Smooth muscle cell (in vitro differentiated cells): ENCODE measurements around the gene ARMH3. TPM values are rescaled to one million over a fixed set of nuclear protein-coding genes. Genes with fewer than 3 reads are reported as not detected.
"Not testable (repeated sequence)": the region's sequence is repeated elsewhere in the genome, so short reads cannot be mapped to it uniquely, and the experiment has no call there.

Source experiments
- DNase-seq: peaks from one replicate; lab custom pipeline; 2025; ENCODE audit not compliant: unreplicated experiment; lab: John Stamatoyannopoulos, UW
- H2AFZ ChIP-seq: fragments of 200-600 bp; sonication (generic); 2 replicates; pipeline ENCODE4 v1.6.0; 2016; ENCODE audit warnings: antibody characterized with exemption, low read depth, mild to moderate bottlenecking
- H3F3A ChIP-seq: fragments of 200-600 bp; sonication (generic); 2 replicates; pipeline ENCODE4 v1.6.0; 2017; ENCODE audit warnings: antibody characterized with exemption, low read depth
- H3K27ac ChIP-seq: fragments of 200-600 bp; sonication (generic); 2 replicates; pipeline ENCODE4 v1.5.1; 2016; ENCODE audit warnings: low read depth, mild to moderate bottlenecking
- H3K27me3 ChIP-seq: fragments of 200-600 bp; sonication (generic); 2 replicates; pipeline ENCODE4 v1.6.1; 2016; ENCODE audit warnings: low read depth, mild to moderate bottlenecking
- H3K36me3 ChIP-seq: fragments of 200-600 bp; sonication (generic); 2 replicates; pipeline ENCODE4 v1.5.1; 2016; ENCODE audit warnings: low read depth
- H3K4me1 ChIP-seq: fragments of 200-600 bp; sonication (generic); 2 replicates; pipeline ENCODE4 v1.5.1; 2016; ENCODE audit warnings: low read depth
- H3K4me2 ChIP-seq: fragments of 200-600 bp; sonication (generic); 2 replicates; pipeline ENCODE4 v1.6.0; 2016; ENCODE audit warnings: mild to moderate bottlenecking
- H3K4me3 ChIP-seq: fragments of 200-600 bp; sonication (generic); 2 replicates; pipeline ENCODE4 v1.5.1; 2016; ENCODE audit warnings: mild to moderate bottlenecking
- H3K79me2 ChIP-seq: fragments of 200-600 bp; sonication (generic); 2 replicates; pipeline ENCODE4 v1.6.0; 2016; ENCODE audit warnings: low read depth, mild to moderate bottlenecking
- H3K9ac ChIP-seq: fragments of 200-600 bp; sonication (generic); 2 replicates; pipeline ENCODE4 v1.6.0; 2016; ENCODE audit warnings: low read depth
- H3K9me3 ChIP-seq: fragments of 200-600 bp; sonication (generic); replicated peaks from 2 replicates; pipeline ENCODE4 v1.5.1; 2016; ENCODE audit warnings: low read depth
- H4K20me1 ChIP-seq: fragments of 200-600 bp; sonication (generic); 2 replicates; pipeline ENCODE4 v1.6.0; 2016; ENCODE audit warnings: low read depth
- WGBS: methylation state at CpG from one replicate; pipeline ENCODE4 v1.1.7; 2016; ENCODE audit warnings: low lambda C conversion rate; 5-methylcytosine and 5-hydroxymethylcytosine counted together
- polyA plus RNA-seq: library from polyadenylated mRNA; unstranded; fragments of >200 nt; fragmentation: Nextera tagmentation; extraction: Ambion mirVana; gene quantifications from 2 replicates; pipeline ENCODE4 v1.2.1, GENCODE V29; 2016
- total RNA-seq: library from RNA; depleted of rRNA; stranded (reverse); fragments of >200 nt; gene quantifications from 2 replicates; pipeline ENCODE4 v1.2.3, GENCODE V29; 2014
- TF ChIP-seq, protein P1 (sequence below): fragments of 200-600 bp; sonication (generic); IDR thresholded peaks from 2 replicates; pipeline ENCODE4 v1.5.1; 2017; ENCODE audit warnings: borderline replicate concordance, mild to moderate bottlenecking, antibody characterized with exemption; ENCODE audit not compliant: insufficient read depth, poor library complexity, severe bottlenecking

ARMH3 gene
- total and polyA plus RNA-seq, 2 experiments from 2014 or later, result 7.6 to 10.8 TPM

DNA sequence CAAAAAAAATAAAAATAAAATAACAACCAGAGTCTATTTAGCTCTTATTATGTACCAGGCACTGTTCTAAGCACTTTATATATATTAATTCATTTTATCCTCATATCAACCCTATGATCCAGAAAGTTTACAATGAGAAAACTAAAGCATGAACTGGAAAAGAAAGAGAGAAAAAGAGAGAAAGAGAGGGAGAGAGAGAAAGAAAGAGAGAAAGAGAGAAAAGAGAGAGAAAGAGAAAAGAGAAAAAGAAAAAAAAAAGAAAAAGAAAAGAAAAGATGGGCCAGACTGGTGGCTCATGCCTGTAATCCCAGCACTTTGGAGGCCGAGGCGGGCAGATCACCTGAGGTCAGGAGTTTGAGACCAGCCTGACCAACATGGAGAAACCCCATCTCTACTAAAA is 9.9 kb downstream of the ARMH3 start:
- Histone ChIP-seq H3K27ac (no peak overlapping the region), H3K4me3 (no peak overlapping the region), H2AFZ (no peak overlapping the region), H3K4me2 (no peak overlapping the region), H3K9ac (no peak overlapping the region), H3K27me3 (no peaks in the 10 kb centered on the region), H3K36me3 (no peaks in the 10 kb centered on the region), H4K20me1 (peaks cover 100% of the 10 kb centered on the region), H3K79me2 (peaks cover 77% of the 10 kb centered on the region), H3K9me3 (no peaks in the 10 kb centered on the region), H3K4me1 (no peaks in the 10 kb centered on the region), H3F3A (peaks cover 5% of the 10 kb centered on the region)
- TF ChIP-seq, protein P1, sequence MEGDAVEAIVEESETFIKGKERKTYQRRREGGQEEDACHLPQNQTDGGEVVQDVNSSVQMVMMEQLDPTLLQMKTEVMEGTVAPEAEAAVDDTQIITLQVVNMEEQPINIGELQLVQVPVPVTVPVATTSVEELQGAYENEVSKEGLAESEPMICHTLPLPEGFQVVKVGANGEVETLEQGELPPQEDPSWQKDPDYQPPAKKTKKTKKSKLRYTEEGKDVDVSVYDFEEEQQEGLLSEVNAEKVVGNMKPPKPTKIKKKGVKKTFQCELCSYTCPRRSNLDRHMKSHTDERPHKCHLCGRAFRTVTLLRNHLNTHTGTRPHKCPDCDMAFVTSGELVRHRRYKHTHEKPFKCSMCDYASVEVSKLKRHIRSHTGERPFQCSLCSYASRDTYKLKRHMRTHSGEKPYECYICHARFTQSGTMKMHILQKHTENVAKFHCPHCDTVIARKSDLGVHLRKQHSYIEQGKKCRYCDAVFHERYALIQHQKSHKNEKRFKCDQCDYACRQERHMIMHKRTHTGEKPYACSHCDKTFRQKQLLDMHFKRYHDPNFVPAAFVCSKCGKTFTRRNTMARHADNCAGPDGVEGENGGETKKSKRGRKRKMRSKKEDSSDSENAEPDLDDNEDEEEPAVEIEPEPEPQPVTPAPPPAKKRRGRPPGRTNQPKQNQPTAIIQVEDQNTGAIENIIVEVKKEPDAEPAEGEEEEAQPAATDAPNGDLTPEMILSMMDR, result no peak
- no peak for DNase-seq
- WGBS, result 100% methylated on average over 2 of the region's 2 CpGs

DNA sequence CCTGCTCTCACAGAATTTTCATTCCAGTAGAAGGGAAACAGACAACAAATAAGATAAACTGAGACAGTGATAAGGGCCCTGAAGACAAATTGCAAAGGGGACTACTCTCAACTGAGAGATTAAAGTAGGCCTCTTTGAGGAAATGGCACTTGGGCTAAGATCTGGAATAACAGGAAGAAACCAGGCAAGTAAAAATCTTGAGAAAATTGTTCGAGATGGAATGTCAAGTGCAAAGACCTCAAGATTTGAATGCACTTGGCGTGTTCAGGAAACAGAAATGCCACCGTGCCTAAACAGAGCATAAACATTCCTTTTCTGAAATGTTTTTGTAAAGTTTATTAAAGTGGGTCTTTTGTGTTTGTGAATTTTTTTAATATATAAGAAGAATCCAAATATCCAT is 10.7 kb downstream of the ARMH3 start:
- DNase-seq, result no peak
- 56% methylated on average over 3 of the region's 3 CpGs for WGBS
- H3K9me3 ChIP-seq, result no peaks in the 10 kb centered on the region
- peaks cover 100% of the 10 kb centered on the region for H4K20me1 ChIP-seq
- H3K27ac ChIP-seq, result no peak overlapping the region
- H2AFZ ChIP-seq, result no peak overlapping the region
- no peaks in the 10 kb centered on the region for H3K4me1 ChIP-seq
- H3K4me2 ChIP-seq, result no peak overlapping the region
- peaks cover 76% of the 10 kb centered on the region for H3K79me2 ChIP-seq
- H3K4me3 ChIP-seq, result no peak overlapping the region
- H3K27me3 ChIP-seq, result no peaks in the 10 kb centered on the region
- H3F3A ChIP-seq, result peaks cover 5% of the 10 kb centered on the region
- no peak overlapping the region for H3K9ac ChIP-seq
- H3K36me3 ChIP-seq, result no peaks in the 10 kb centered on the region
- TF ChIP-seq, protein P1, result no peak

DNA sequence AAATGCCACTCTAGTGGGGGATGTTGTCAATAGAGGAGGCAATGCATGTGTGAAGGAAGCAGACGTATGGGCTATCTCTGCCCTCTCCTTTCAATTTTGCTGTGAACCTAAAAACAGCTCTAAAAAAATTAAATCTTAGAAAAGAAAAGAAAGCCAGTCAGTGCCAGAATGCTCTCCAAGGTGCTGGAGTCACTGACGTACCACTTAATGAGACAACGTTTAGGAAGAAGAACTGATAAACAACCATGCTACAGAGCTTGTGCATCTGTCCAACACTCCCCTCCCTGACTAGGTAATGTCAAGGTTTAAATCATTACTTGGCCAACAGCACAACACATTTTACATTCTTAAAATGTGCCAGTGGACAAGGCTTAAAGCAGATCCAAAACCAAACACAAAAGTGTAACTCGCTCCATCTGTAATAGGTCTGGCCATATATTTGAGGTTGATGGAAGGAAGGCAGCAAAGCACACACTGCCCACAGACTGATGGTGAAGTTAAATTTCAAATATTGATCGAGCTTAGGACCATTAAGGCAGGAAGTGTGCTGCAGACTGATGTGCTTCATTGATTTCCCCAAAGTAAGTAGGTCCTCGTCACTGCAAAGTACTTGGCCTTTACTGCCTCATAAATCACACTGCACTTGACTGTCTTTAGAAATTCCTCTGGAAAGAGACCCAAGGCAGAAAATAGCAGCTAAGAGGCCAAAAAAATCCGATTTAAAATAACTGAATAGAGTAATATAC is 15.5 kb downstream of the ARMH3 start:
- Histone ChIP-seq H3K4me2 (no peak overlapping the region), H3K27ac (no peak overlapping the region), H3K36me3 (no peaks in the 10 kb centered on the region), H3K4me1 (no peaks in the 10 kb centered on the region), H3K4me3 (no peak overlapping the region), H3F3A (peaks cover 5% of the 10 kb centered on the region), H3K79me2 (peaks cover 46% of the 10 kb centered on the region), H4K20me1 (peaks cover 79% of the 10 kb centered on the region), H2AFZ (no peak overlapping the region), H3K9ac (no peak overlapping the region), H3K27me3 (no peaks in the 10 kb centered on the region), H3K9me3 (no peaks in the 10 kb centered on the region)
- 67% methylated on average over 7 of the region's 7 CpGs for WGBS
- TF ChIP-seq, protein P1, result no peak
- DNase-seq, result no peak

DNA sequence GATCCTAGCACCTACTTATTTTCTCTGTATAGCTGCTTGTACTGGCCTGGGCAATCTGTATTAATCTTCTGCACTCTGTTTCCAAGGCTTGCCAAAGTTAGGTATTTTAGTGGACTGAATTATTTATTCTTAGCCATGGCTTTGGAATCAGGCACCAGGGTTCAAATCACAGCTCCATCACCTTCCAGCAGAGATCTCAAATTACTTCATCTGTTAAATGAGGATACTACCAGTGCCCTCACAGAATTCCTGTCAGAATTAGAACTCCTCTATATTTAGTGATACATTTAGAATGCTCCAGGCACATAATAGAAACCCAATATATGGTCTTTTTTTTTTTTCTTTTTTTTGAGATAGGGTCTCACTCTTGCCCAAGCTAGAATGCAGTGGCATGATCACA is 17.6 kb downstream of the ARMH3 start:
- no peaks in the 10 kb centered on the region for H3K4me1 ChIP-seq
- no peaks in the 10 kb centered on the region for H3K27me3 ChIP-seq
- no peak overlapping the region for H2AFZ ChIP-seq
- DNase-seq, result no peak
- TF ChIP-seq, protein P1, result no peak
- H3K4me3 ChIP-seq, result no peak overlapping the region
- H3K4me2 ChIP-seq, result no peak overlapping the region
- peaks cover 36% of the 10 kb centered on the region for H3K79me2 ChIP-seq
- H3K36me3 ChIP-seq, result no peaks in the 10 kb centered on the region
- no peaks in the 10 kb centered on the region for H3K9me3 ChIP-seq
- peaks cover 59% of the 10 kb centered on the region for H4K20me1 ChIP-seq
- H3K9ac ChIP-seq, result no peak overlapping the region
- H3F3A ChIP-seq, result peaks cover 2% of the 10 kb centered on the region
- no peak overlapping the region for H3K27ac ChIP-seq

DNA sequence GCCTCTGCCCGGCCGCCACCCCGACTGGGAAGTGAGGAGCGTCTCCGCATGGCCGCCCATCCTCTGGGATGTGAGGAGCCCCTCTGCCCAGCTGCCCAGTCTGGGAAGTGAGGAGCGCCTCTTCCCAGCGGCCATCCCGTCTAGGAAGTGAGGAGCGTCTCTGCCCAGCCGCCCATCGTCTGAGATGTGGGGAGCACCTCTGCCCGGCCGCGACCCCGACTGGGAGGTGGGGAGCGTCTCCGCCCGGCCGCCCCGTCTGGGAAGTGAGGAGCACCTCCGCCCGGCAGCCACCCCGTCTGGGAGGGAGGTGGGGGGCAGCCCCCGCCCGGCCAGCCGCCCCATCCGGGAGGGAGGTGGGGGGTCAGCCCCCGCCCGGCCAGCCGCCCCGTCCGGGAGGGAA is 20.2 kb downstream of the ARMH3 start:
- Histone ChIP-seq H4K20me1 (peaks cover 33% of the 10 kb centered on the region), H3K79me2 (peaks cover 17% of the 10 kb centered on the region)
- not testable (repeated sequence) for H3K9ac ChIP-seq, H3K4me1 ChIP-seq, DNase-seq, H3K27ac ChIP-seq, H3K4me3 ChIP-seq, H3F3A ChIP-seq, H3K36me3 ChIP-seq, H3K27me3 ChIP-seq, H3K4me2 ChIP-seq, H3K9me3 ChIP-seq, H2AFZ ChIP-seq
- 97% methylated on average over 16 of the region's 33 CpGs for WGBS
